Measurements from ENCODE around the gene ELAVL2. TPM values are rescaled to one million over a fixed set of nuclear protein-coding genes. Genes with fewer than 3 reads are reported as not detected.
A peak's percentile ranks its signal among the peaks of the same experiment; 100 is the strongest.

Gene ELAVL2
- total and polyA plus RNA-seq, 4 donors: 0.02 to 1.7 TPM; not detected in 2

DNA sequence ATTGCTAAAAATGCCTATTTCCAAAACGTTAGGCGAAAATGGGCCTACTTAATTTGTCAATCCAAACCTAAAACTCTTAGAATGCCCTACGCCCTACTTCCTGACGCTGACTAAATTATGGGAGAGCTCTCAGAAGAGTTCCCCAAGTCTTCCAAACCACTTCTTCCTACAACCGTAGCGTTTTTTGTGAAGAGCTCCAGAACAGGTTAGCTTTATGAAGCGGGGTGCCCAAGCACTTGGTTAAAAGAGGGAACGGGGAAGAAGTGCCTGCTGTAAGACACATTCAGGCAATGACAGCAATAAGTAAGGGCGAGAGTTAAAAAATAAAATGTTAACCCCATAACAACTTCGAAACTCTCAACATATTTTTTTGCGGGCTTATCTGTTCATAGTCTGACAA is 2.8 kb downstream of the ELAVL2 start:
- Histone ChIP-seq H3K4me1 (ENCODE audit: control insufficient read depth in 5 of 5, insufficient read depth in 5 of 5, low read length in 5 of 5) (peaks cover 2 to 33% (median 11%) of the 10 kb centered on the region in 5 donors), H3K4me3 (no peak overlapping the region), H3K36me3 (ENCODE audit: control insufficient read depth in 4 of 4, insufficient read depth in 4 of 4, low read length in 4 of 4) (no peaks in the 10 kb centered on the region), H3K27ac (ENCODE audit: low read depth in 1 of 2, low read length in 1 of 2) (no peak overlapping the region), H3K27me3 (ENCODE audit: control insufficient read depth in 3 of 3, insufficient read depth in 3 of 3, low read length in 2 of 3) (peaks cover 33 to 77% (median 64%) of the 10 kb centered on the region in 3 donors), H3K9ac (ENCODE audit: insufficient read depth in 1 of 2, low read length in 2 of 2) (no peak overlapping the region), H3K9me3 (ENCODE audit: control insufficient read depth in 4 of 4, insufficient read depth in 3 of 4, low read length in 3 of 4) (peaks cover 0 to 21% (median 0%) of the 10 kb centered on the region in 4 donors)
- TF ChIP-seq, protein P1, sequence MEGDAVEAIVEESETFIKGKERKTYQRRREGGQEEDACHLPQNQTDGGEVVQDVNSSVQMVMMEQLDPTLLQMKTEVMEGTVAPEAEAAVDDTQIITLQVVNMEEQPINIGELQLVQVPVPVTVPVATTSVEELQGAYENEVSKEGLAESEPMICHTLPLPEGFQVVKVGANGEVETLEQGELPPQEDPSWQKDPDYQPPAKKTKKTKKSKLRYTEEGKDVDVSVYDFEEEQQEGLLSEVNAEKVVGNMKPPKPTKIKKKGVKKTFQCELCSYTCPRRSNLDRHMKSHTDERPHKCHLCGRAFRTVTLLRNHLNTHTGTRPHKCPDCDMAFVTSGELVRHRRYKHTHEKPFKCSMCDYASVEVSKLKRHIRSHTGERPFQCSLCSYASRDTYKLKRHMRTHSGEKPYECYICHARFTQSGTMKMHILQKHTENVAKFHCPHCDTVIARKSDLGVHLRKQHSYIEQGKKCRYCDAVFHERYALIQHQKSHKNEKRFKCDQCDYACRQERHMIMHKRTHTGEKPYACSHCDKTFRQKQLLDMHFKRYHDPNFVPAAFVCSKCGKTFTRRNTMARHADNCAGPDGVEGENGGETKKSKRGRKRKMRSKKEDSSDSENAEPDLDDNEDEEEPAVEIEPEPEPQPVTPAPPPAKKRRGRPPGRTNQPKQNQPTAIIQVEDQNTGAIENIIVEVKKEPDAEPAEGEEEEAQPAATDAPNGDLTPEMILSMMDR (IDR thresholded peaks at IDR 0.05; ENCODE audit: control extremely low read depth, extremely low read depth): no peak
- 24% methylated on average over 11 of the region's 11 CpGs for WGBS, 2 donors
- DNase-seq: no peak
- ATAC-seq (ENCODE audit: insufficient read depth, low FRiP score): no peak

DNA sequence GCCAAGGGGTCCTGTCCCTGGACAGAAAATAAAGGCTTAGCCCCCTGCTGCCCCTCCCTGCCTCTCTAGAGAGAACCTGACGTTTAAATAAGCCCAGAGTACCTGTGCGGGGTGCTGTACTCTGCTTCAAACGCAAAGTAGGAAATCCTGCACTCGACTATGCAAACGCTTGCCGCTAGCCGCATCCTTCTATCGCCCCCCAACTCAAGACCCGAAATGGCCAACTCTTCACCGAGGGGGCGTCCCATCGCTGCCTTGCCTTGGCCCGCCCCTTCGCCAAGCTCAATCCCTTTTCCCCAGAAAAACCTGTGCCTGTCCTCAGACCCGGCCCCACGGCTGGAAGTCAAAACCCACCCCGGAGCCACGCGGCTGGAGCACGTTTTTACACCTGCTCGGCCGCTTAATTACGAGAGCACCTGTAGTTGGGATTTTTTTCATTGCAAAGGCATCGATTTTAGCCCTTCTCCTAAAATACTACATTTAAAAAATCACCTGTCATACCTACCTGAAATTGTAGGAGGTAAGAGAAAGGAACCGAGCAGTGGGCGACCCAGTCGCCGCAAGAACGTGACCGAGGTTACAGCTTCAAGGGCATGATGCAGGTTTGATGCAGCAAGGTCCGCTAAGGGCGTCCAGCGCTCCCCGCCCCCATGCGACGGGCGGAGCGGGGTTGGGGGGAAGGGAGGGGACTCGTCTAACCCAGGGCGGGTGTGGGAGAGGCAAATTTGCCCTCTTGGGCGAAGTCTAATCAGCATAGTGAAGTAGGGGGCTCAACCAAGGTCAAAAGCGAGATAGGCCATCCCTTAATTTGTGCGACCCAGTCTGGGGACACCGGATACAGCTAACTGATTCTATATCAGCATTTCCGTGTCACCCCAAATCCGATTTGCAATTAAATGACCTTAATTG is 3.5 kb downstream of the ELAVL2 start:
- H3K9ac ChIP-seq (ENCODE audit: insufficient read depth in 1 of 2, low read length in 2 of 2): no peak overlapping the region
- TF ChIP-seq, protein P1 (IDR thresholded peaks at IDR 0.05; ENCODE audit: control extremely low read depth, extremely low read depth): no peak
- H3K27me3 ChIP-seq (ENCODE audit: control insufficient read depth in 3 of 3, insufficient read depth in 3 of 3, low read length in 2 of 3): peaks cover 33 to 79% (median 68%) of the 10 kb centered on the region in 3 donors
- WGBS, 2 donors: 6 to 8% methylated on average over 46 of the region's 46 CpGs
- DNase-seq (no peak), ATAC-seq (ENCODE audit: insufficient read depth, low FRiP score) (no peak)
- peaks cover 2 to 33% (median 11%) of the 10 kb centered on the region in 5 donors for H3K4me1 ChIP-seq (ENCODE audit: control insufficient read depth in 5 of 5, insufficient read depth in 5 of 5, low read length in 5 of 5)
- no peaks in the 10 kb centered on the region for H3K36me3 ChIP-seq (ENCODE audit: control insufficient read depth in 4 of 4, insufficient read depth in 4 of 4, low read length in 4 of 4)
- peaks cover 0 to 21% (median 0%) of the 10 kb centered on the region in 4 donors for H3K9me3 ChIP-seq (ENCODE audit: control insufficient read depth in 4 of 4, insufficient read depth in 3 of 4, low read length in 3 of 4)
- H3K27ac ChIP-seq (ENCODE audit: low read depth in 1 of 2, low read length in 1 of 2): no peak overlapping the region
- H3K4me3 ChIP-seq: no peak overlapping the region

DNA sequence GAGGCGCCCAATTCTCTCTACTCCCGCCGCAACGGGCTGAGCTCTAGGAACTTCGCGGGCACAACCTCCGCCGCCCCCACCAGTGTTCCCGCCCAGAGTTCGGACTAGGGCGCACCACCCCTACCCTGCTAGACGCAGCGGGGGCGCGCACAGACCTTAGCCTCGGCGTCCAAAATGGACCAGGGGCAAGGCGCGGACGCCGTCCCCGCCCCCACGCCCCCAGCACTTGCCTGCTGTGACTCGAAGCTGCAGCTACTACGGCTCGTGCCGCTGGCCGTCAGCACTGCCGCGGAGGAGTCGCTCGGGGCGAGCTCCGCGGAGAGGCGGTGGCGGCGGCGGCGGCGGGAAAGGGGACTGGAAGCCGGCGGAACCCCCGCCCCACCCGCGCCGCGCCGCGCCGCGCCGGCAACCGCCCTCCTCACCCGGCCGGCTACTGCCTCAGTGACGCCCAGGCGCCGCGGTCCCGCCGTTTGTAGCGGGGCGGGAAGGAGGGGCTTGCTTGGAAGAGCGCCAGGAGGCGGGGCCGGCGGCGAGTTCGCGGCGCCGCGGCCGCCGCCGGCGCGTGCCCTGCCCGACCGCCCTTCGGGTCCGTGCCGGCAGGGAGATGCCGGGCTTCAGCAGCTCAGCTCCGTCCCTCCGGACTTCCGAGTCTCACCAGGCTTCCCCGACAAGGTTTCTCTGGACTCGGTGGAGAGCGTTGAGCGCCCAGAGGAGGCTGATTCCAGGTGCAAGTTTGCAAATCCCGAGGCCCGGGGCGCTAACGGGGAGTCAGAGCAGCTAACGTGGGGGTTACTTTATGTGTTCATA is 4.5 kb downstream of the ELAVL2 start:
- Histone ChIP-seq H3K36me3 (ENCODE audit: control insufficient read depth in 4 of 4, insufficient read depth in 4 of 4, low read length in 4 of 4) (no peaks in the 10 kb centered on the region), H3K27ac (ENCODE audit: low read depth in 1 of 2, low read length in 1 of 2) (no peak overlapping the region), H3K9ac (ENCODE audit: insufficient read depth in 1 of 2, low read length in 2 of 2) (no peak overlapping the region), H3K9me3 (ENCODE audit: control insufficient read depth in 4 of 4, insufficient read depth in 3 of 4, low read length in 3 of 4) (peaks cover 0 to 21% (median 0%) of the 10 kb centered on the region in 4 donors), H3K4me1 (ENCODE audit: control insufficient read depth in 5 of 5, insufficient read depth in 5 of 5, low read length in 5 of 5) (peaks cover 2 to 33% (median 11%) of the 10 kb centered on the region in 5 donors), H3K4me3 (peak overlapping the region; percentile 32), H3K27me3 (ENCODE audit: control insufficient read depth in 3 of 3, insufficient read depth in 3 of 3, low read length in 2 of 3) (peaks cover 33 to 70% (median 61%) of the 10 kb centered on the region in 3 donors)
- no peak for ATAC-seq (ENCODE audit: insufficient read depth, low FRiP score)
- DNase-seq: peak; percentile 47 to 77 (median 65)
- 1 to 3% methylated on average over 65 to 97 of the region's 97 CpGs for whole genome bisulfite sequencing, 2 donors
- TF ChIP-seq, protein P1 (IDR thresholded peaks at IDR 0.05; ENCODE audit: control extremely low read depth, extremely low read depth): no peak
